Measurements from ENCODE around the gene GGTLC1.
"Not testable (repeated sequence)": the region's sequence is repeated elsewhere in the genome, so short reads cannot be mapped to it uniquely, and the experiment has no call there.

Gene GGTLC1

DNA sequence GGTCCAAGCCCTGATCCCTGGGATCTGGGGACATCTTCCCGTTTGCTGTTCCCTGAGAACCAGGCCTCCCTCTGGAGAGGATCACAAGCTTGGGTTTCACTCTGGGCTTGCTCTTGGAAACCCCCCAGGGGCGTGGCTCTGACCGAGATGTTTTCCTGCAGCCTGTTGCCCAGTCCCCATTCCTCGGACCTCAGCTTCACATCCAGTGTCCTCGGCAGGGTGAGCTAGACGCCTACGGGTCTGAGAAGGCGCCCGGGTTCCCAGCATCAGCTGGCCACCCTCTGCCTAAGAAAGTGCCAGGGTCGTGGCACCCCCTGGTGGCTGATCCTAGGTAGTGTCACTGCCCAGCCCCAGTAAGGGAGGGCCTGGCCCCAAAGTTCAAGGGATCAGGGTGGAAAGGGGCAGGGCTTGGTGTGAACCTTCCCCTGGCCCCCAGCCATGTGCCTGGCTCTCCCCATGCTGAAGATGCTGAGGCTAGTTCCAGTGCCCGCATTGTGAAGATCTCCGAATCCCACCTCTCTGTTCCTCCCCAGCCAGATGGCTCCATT lies 4.0 kb downstream of the GGTLC1 start:
- not testable (repeated sequence) for H3K4me1 ChIP-seq (ENCODE audit: control insufficient read depth in 5 of 5, insufficient read depth in 5 of 5, low read length in 5 of 5); H3K27me3 ChIP-seq (ENCODE audit: control insufficient read depth in 5 of 5, insufficient read depth in 4 of 5, low read length in 5 of 5); H3K9ac ChIP-seq (ENCODE audit: low read length in 5 of 5); H3K27ac ChIP-seq (ENCODE audit: low read depth, low read length); H3K36me3 ChIP-seq (ENCODE audit: control insufficient read depth in 5 of 5, insufficient read depth in 5 of 5, low read length in 5 of 5); H3K9me3 ChIP-seq (ENCODE audit: control insufficient read depth in 5 of 5, low read length in 5 of 5); H3K4me3 ChIP-seq (ENCODE audit: low read depth in 1 of 5, low read length in 5 of 5)

DNA sequence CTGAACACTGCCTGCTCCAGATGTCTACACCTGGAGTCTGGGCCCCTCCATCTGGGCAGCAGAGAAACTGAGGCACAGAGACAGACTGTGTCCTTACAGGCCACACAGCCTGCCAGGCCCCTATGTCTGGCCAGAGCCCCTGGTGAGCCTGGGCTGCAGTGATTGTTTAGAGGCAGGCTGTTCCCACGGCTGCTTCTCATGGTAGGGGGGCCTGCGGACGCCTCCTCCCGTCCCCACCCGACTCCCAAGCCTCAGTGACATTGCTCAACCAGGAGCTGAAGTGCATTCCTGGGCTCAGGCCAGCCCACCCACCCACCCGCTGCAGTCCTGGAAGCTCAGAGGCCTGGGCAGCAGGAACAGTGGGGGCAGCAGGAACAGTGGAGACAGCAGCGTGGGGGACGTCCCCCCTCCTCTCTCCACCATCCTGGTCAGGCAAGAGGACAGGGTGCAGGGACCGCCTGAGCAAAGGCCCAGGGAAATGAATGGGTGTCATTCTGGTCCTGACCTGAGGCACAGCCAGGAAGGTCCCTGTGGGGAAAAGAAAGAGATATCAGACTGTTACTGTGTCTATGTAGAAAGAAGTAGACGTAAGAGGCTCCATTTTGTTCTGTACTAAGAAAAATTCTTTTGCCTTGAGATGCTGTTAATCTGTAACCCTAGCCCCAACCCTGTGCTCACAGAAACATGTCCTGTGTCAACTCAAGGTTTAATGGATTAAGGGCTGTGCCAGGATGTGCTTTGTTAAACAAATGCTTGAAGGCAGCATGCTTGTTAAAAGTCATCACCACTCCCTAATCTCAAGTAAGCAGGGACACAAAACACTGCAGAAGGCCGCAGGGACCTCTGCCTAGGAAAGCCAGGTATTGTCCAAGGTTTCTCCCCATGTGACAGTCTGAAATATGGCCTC lies 6.2 kb downstream of the GGTLC1 start:
- H3K9ac ChIP-seq (ENCODE audit: low read length in 5 of 5); H3K27ac ChIP-seq (ENCODE audit: low read depth, low read length); H3K27me3 ChIP-seq (ENCODE audit: control insufficient read depth in 5 of 5, insufficient read depth in 4 of 5, low read length in 5 of 5); H3K9me3 ChIP-seq (ENCODE audit: control insufficient read depth in 5 of 5, low read length in 5 of 5); H3K36me3 ChIP-seq (ENCODE audit: control insufficient read depth in 5 of 5, insufficient read depth in 5 of 5, low read length in 5 of 5); H3K4me3 ChIP-seq (ENCODE audit: low read depth in 1 of 5, low read length in 5 of 5); H3K4me1 ChIP-seq (ENCODE audit: control insufficient read depth in 5 of 5, insufficient read depth in 5 of 5, low read length in 5 of 5): not testable (repeated sequence)

DNA sequence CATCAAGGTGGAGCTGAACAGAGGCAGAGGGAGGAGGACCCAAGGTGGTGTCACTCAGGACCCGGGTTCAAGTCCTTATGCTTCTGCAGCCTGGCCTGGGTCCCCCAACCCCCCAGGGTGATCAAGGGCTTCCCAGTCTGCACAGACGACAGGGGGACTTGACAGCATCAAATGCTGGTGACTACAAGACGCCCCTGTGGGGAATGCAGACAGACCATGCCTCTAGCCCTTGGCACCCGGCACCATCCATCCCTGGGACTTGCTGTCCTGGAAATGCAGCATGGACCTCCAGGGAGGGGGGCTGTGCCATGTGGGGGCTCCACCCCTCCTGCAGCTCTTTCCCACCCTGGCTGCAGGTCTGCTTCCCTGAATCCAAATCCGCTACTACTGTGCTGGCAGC lies 7.1 kb downstream of the GGTLC1 start:
- H3K4me3 ChIP-seq (ENCODE audit: low read depth in 1 of 5, low read length in 5 of 5); H3K27me3 ChIP-seq (ENCODE audit: control insufficient read depth in 5 of 5, insufficient read depth in 4 of 5, low read length in 5 of 5); H3K27ac ChIP-seq (ENCODE audit: low read depth, low read length); H3K9me3 ChIP-seq (ENCODE audit: control insufficient read depth in 5 of 5, low read length in 5 of 5); H3K36me3 ChIP-seq (ENCODE audit: control insufficient read depth in 5 of 5, insufficient read depth in 5 of 5, low read length in 5 of 5); H3K4me1 ChIP-seq (ENCODE audit: control insufficient read depth in 5 of 5, insufficient read depth in 5 of 5, low read length in 5 of 5); H3K9ac ChIP-seq (ENCODE audit: low read length in 5 of 5): not testable (repeated sequence)

DNA sequence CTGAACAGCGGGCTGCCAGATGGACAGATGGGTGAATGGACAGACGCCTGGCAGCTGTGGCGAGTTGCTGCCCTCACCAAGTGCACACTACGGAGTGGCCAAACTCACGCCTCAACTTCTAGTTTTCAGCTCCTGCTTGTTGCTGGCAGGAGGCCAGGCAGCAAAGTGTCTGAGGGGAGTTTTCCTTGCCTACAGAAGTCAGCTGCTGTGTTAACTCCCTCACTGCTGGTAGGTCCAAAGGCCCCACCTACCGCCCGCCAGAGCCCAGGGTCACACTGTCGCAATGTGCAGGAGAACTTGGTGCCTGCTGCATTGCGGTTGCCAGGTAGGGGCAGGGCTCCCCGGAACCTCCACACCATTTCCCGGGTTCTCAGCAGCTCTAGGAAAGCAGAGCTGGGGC lies 7.6 kb downstream of the GGTLC1 start:
- not testable (repeated sequence) for H3K4me1 ChIP-seq (ENCODE audit: control insufficient read depth in 5 of 5, insufficient read depth in 5 of 5, low read length in 5 of 5); H3K27ac ChIP-seq (ENCODE audit: low read depth, low read length); H3K9ac ChIP-seq (ENCODE audit: low read length in 5 of 5); H3K27me3 ChIP-seq (ENCODE audit: control insufficient read depth in 5 of 5, insufficient read depth in 4 of 5, low read length in 5 of 5); H3K9me3 ChIP-seq (ENCODE audit: control insufficient read depth in 5 of 5, low read length in 5 of 5); H3K4me3 ChIP-seq (ENCODE audit: low read depth in 1 of 5, low read length in 5 of 5); H3K36me3 ChIP-seq (ENCODE audit: control insufficient read depth in 5 of 5, insufficient read depth in 5 of 5, low read length in 5 of 5)

DNA sequence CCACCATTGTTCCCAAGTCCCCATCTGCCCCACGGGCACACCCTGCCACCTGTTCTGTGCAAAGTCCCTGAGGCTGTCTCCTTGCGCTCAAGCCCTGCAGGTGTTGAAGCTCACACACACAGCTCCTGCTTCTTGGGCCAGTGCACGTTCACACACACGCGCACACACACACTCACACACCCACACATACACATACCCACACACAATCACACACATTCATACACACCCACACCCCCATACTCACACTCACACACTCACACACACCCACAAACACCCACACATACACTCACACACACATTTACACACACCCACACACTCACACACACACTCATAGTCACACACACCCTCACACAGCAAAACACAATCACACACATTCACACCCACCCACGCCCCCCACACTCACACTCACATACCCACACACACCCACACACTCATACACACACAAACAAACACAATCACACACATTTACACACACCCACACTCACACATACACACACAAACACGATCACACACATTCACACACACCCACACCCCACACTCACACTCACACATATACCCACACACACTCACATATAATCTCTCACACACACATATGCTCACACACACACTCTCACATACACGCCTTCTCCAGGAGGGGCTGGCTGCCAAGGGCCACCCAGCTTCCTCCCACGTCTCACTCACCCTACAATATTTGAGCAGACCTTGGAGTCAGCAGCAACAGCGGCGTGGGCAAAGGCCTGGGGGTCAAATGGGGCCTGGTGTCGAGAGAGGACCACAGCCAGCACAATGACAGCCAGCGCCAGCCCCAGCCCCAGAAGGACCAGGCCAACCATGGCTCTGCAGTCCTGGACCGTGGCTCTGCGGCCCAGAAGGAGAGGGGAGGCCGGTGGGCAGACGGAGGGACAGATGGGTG lies 8.4 kb downstream of the GGTLC1 start:
- H3K9ac ChIP-seq (ENCODE audit: low read length in 5 of 5); H3K27ac ChIP-seq (ENCODE audit: low read depth, low read length); H3K4me3 ChIP-seq (ENCODE audit: low read depth in 1 of 5, low read length in 5 of 5); H3K4me1 ChIP-seq (ENCODE audit: control insufficient read depth in 5 of 5, insufficient read depth in 5 of 5, low read length in 5 of 5); H3K9me3 ChIP-seq (ENCODE audit: control insufficient read depth in 5 of 5, low read length in 5 of 5); H3K36me3 ChIP-seq (ENCODE audit: control insufficient read depth in 5 of 5, insufficient read depth in 5 of 5, low read length in 5 of 5); H3K27me3 ChIP-seq (ENCODE audit: control insufficient read depth in 5 of 5, insufficient read depth in 4 of 5, low read length in 5 of 5): not testable (repeated sequence)

DNA sequence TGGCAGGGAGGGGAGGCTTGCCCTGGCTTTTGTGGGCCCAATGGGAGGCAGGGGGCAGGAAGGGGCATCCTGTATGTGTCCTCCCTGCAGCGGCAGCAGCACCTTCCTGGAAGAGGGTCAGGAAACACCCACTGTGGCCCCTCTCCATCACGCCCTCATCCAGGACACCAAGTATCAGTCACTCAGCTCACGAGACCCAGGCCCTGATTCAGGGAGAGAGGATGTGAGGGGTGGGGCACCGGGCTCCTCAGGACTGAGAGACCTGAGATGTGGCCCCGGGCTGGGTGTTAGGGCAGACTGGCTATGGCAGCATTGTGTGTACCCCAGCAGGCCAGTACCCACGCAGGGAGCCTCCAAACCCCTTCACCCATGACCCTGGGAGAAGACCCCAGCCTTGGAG lies 9.2 kb downstream of the GGTLC1 start:
- H3K27me3 ChIP-seq (ENCODE audit: control insufficient read depth in 5 of 5, insufficient read depth in 4 of 5, low read length in 5 of 5); H3K9ac ChIP-seq (ENCODE audit: low read length in 5 of 5); H3K36me3 ChIP-seq (ENCODE audit: control insufficient read depth in 5 of 5, insufficient read depth in 5 of 5, low read length in 5 of 5); H3K4me3 ChIP-seq (ENCODE audit: low read depth in 1 of 5, low read length in 5 of 5); H3K4me1 ChIP-seq (ENCODE audit: control insufficient read depth in 5 of 5, insufficient read depth in 5 of 5, low read length in 5 of 5); H3K9me3 ChIP-seq (ENCODE audit: control insufficient read depth in 5 of 5, low read length in 5 of 5); H3K27ac ChIP-seq (ENCODE audit: low read depth, low read length): not testable (repeated sequence)

DNA sequence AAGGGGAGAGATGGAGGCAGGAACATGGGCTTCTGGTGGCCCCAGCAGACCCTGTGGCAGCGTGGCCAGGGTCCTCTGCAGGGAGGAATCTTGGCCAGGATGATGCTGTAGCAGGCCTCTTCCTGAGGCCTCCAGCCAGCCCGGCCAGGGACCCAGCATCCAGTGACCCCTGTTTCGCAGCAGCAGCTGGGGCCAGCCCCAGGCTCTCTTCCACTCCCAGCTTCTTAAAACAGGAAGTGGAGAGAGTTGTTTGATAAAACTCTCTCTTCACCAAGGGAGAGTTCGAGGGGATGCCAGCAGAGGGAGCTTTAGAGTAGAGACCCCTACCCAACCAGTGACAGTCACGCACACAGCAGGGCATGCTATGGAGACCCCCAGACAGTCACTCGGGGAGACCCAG lies 10.1 kb downstream of the GGTLC1 start:
- H3K27ac ChIP-seq (ENCODE audit: low read depth, low read length); H3K9me3 ChIP-seq (ENCODE audit: control insufficient read depth in 5 of 5, low read length in 5 of 5); H3K4me3 ChIP-seq (ENCODE audit: low read depth in 1 of 5, low read length in 5 of 5); H3K27me3 ChIP-seq (ENCODE audit: control insufficient read depth in 5 of 5, insufficient read depth in 4 of 5, low read length in 5 of 5); H3K36me3 ChIP-seq (ENCODE audit: control insufficient read depth in 5 of 5, insufficient read depth in 5 of 5, low read length in 5 of 5); H3K4me1 ChIP-seq (ENCODE audit: control insufficient read depth in 5 of 5, insufficient read depth in 5 of 5, low read length in 5 of 5); H3K9ac ChIP-seq (ENCODE audit: low read length in 5 of 5): not testable (repeated sequence)

DNA sequence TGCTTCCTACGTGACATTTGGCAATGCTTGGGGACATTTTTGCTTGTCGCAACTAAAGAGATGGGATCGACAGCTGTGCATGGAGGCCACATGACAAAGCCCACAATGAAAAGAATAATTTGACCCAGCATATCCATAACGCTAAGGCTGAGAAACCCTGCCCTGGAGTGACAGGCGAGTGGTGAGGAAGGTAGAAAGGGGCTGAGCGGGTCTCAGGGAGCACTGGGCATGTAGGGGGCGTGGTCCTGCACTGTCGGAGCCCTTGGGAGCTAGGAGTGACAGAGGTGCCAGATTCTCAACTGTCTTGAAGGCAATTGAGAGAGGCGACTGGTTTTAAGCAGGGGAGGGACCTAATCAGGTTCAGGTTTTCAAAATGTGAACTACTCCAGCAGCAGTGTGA lies 13.6 kb downstream of the GGTLC1 start:
- Histone ChIP-seq H3K36me3 (ENCODE audit: control insufficient read depth in 5 of 5, insufficient read depth in 5 of 5, low read length in 5 of 5) (no peaks in the 10 kb centered on the region), H3K9me3 (ENCODE audit: control insufficient read depth in 5 of 5, low read length in 5 of 5) (no peaks in the 10 kb centered on the region), H3K4me3 (ENCODE audit: low read depth in 1 of 5, low read length in 5 of 5) (no peak overlapping the region), H3K27ac (ENCODE audit: low read depth, low read length) (no peak overlapping the region), H3K27me3 (ENCODE audit: control insufficient read depth in 5 of 5, insufficient read depth in 4 of 5, low read length in 5 of 5) (peaks cover 0 to 9% (median 2%) of the 10 kb centered on the region in 5 donors), H3K9ac (ENCODE audit: low read length in 5 of 5) (no peak overlapping the region), H3K4me1 (ENCODE audit: control insufficient read depth in 5 of 5, insufficient read depth in 5 of 5, low read length in 5 of 5) (no peaks in the 10 kb centered on the region)

DNA sequence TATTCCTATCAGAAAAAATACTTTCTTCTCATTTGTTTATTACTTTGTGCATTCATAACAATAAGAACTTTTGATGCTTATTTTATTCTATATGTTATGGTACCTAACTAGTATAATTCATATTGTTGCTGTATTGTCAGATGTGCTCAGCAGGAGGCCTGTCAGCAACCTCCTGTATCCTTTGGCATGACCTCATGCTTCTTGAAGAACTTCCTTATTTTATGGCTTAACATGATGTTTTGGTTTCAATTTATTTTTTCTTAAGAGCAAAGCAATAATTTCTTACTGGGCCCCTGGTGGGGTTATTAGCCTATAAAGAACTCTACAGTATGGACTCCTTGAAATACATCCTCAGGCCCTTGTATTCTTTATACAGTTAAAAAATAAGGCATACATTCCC lies 17.3 kb downstream of the GGTLC1 start:
- Histone ChIP-seq H3K4me3 (ENCODE audit: low read depth in 1 of 5, low read length in 5 of 5) (no peak overlapping the region), H3K27ac (ENCODE audit: low read depth, low read length) (no peak overlapping the region), H3K4me1 (ENCODE audit: control insufficient read depth in 5 of 5, insufficient read depth in 5 of 5, low read length in 5 of 5) (no peaks in the 10 kb centered on the region), H3K36me3 (ENCODE audit: control insufficient read depth in 5 of 5, insufficient read depth in 5 of 5, low read length in 5 of 5) (no peaks in the 10 kb centered on the region), H3K9ac (ENCODE audit: low read length in 5 of 5) (no peak overlapping the region), H3K27me3 (ENCODE audit: control insufficient read depth in 5 of 5, insufficient read depth in 4 of 5, low read length in 5 of 5) (peaks cover 0 to 9% (median 5%) of the 10 kb centered on the region in 5 donors), H3K9me3 (ENCODE audit: control insufficient read depth in 5 of 5, low read length in 5 of 5) (no peaks in the 10 kb centered on the region)

DNA sequence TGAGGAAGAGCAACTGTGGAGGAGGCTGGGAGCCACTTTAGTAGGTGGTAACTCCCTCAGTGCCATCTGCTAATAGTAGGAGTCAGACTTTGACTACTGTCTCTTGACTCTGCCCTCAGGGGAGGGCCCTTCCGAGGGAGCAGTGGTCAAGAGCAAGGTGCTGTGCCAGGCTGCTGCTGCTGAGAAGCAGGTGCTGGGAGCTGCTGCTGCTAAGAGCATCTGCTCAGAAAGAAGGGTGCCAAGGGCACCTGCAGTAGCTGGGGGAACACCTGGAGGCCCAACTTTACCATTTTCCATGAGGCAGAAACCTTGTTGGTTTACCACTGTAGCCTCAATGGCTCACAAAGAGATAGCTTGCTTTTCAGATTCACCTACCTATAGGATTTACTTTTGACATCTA lies 18.5 kb downstream of the GGTLC1 start:
- Histone ChIP-seq H3K4me1 (ENCODE audit: control insufficient read depth in 5 of 5, insufficient read depth in 5 of 5, low read length in 5 of 5) (no peaks in the 10 kb centered on the region), H3K4me3 (ENCODE audit: low read depth in 1 of 5, low read length in 5 of 5) (no peak overlapping the region), H3K27ac (ENCODE audit: low read depth, low read length) (no peak overlapping the region), H3K9me3 (ENCODE audit: control insufficient read depth in 5 of 5, low read length in 5 of 5) (no peaks in the 10 kb centered on the region), H3K27me3 (ENCODE audit: control insufficient read depth in 5 of 5, insufficient read depth in 4 of 5, low read length in 5 of 5) (peaks cover 0 to 9% (median 5%) of the 10 kb centered on the region in 5 donors), H3K36me3 (ENCODE audit: control insufficient read depth in 5 of 5, insufficient read depth in 5 of 5, low read length in 5 of 5) (no peaks in the 10 kb centered on the region), H3K9ac (ENCODE audit: low read length in 5 of 5) (no peak overlapping the region)

Data from subcutaneous abdominal adipose tissue (tissue), 5 donors.